Measurements from ENCODE around the gene REXO2. TPM values are rescaled to one million over a fixed set of nuclear protein-coding genes. Genes with fewer than 3 reads are reported as not detected.

REXO2 gene
- total and polyA plus RNA-seq, 4 donors, result 25.9 to 51.7 (median 39.4) TPM

- Histone ChIP-seq H3K9me3 (ENCODE audit: control insufficient read depth in 4 of 4, low read length in 3 of 4) (no peaks in the 10 kb centered on the region), H3K36me3 (ENCODE audit: control insufficient read depth in 4 of 4, insufficient read depth in 3 of 4, low read depth in 1 of 4, low read length in 3 of 4) (no peaks in the 10 kb centered on the region), H3K4me1 (ENCODE audit: control insufficient read depth in 4 of 4, insufficient read depth in 4 of 4, low read length in 3 of 4) (no peaks in the 10 kb centered on the region), H3K27me3 (ENCODE audit: control insufficient read depth in 4 of 4, insufficient read depth in 4 of 4, low read length in 3 of 4) (no peaks in the 10 kb centered on the region), H3K27ac (ENCODE audit: low read depth in 1 of 2, low read length in 2 of 2) (no peak overlapping the region), H3K4me3 (ENCODE audit: low read depth in 1 of 3, low read length in 3 of 3) (no peak overlapping the region), H3K9ac (ENCODE audit: low read depth in 1 of 2, low read length in 2 of 2) (no peak overlapping the region)
- DNase-seq (ENCODE audit: low spot score), result no peak
- 95% methylated on average over 4 of the region's 4 CpGs for WGBS
- TF ChIP-seq ATF3 (IDR thresholded peaks at IDR 0.05), result no peak
- no peak for TF ChIP-seq ZBTB33 (IDR thresholded peaks at IDR 0.05)
- no peak for TF ChIP-seq TAF1 (conservative IDR thresholded peaks at IDR 0.05)
- TF ChIP-seq GABPA (IDR thresholded peaks at IDR 0.05 in 1 of 2, conservative IDR thresholded peaks at IDR 0.05 in 1 of 2), result no peak
- no peak for TF ChIP-seq MAX (IDR thresholded peaks at IDR 0.05)
- TF ChIP-seq HNF4A (conservative IDR thresholded peaks at IDR 0.05), result no peak
- no peak for TF ChIP-seq RAD21 (IDR thresholded peaks at IDR 0.05)
- TF ChIP-seq FOXA2 (IDR thresholded peaks at IDR 0.05), result no peak
- TF ChIP-seq RXRA (IDR thresholded peaks at IDR 0.05), result no peak
- no peak for TF ChIP-seq REST (IDR thresholded peaks at IDR 0.05)
- no peak for TF ChIP-seq EGR1 (IDR thresholded peaks at IDR 0.05; ENCODE audit: low read depth in 2 of 2)
- TF ChIP-seq CTCF (IDR thresholded peaks at IDR 0.05; ENCODE audit: low read depth, low read length, missing input control), result no peak
- no peak for TF ChIP-seq SP1 (IDR thresholded peaks at IDR 0.05)
- TF ChIP-seq JUND (IDR thresholded peaks at IDR 0.05), result no peak
- no peak for TF ChIP-seq YY1 (IDR thresholded peaks at IDR 0.05)
- TF ChIP-seq FOXA1 (IDR thresholded peaks at IDR 0.05), result no peak
These were observed 13.0 kb upstream of the REXO2 start for GRCh38 chr11:114426280-114426679.

GRCh38 chr11:114430290-114430689 lies 9.0 kb upstream of the REXO2 start:
- no peaks in the 10 kb centered on the region for H3K4me1 ChIP-seq (ENCODE audit: control insufficient read depth in 4 of 4, insufficient read depth in 4 of 4, low read length in 3 of 4)
- no peaks in the 10 kb centered on the region for H3K9me3 ChIP-seq (ENCODE audit: control insufficient read depth in 4 of 4, low read length in 3 of 4)
- no peaks in the 10 kb centered on the region for H3K27me3 ChIP-seq (ENCODE audit: control insufficient read depth in 4 of 4, insufficient read depth in 4 of 4, low read length in 3 of 4)
- no peaks in the 10 kb centered on the region for H3K36me3 ChIP-seq (ENCODE audit: control insufficient read depth in 4 of 4, insufficient read depth in 3 of 4, low read depth in 1 of 4, low read length in 3 of 4)
- H3K4me3 ChIP-seq (ENCODE audit: low read depth in 1 of 3, low read length in 3 of 3), result no peak overlapping the region
- no peak overlapping the region for H3K27ac ChIP-seq (ENCODE audit: low read depth in 1 of 2, low read length in 2 of 2)
- no peak overlapping the region for H3K9ac ChIP-seq (ENCODE audit: low read depth in 1 of 2, low read length in 2 of 2)
- DNase-seq (ENCODE audit: low spot score), result no peak
- TF ChIP-seq SP1 (IDR thresholded peaks at IDR 0.05), result no peak
- TF ChIP-seq FOXA1 (IDR thresholded peaks at IDR 0.05), result no peak
- TF ChIP-seq RXRA (IDR thresholded peaks at IDR 0.05), result no peak
- TF ChIP-seq ZBTB33 (IDR thresholded peaks at IDR 0.05), result no peak
- no peak for TF ChIP-seq YY1 (IDR thresholded peaks at IDR 0.05)
- no peak for TF ChIP-seq GABPA (IDR thresholded peaks at IDR 0.05 in 1 of 2, conservative IDR thresholded peaks at IDR 0.05 in 1 of 2)
- no peak for TF ChIP-seq CTCF (IDR thresholded peaks at IDR 0.05; ENCODE audit: low read depth, low read length, missing input control)
- TF ChIP-seq HNF4G (IDR thresholded peaks at IDR 0.05), result no peak
- TF ChIP-seq ATF3 (IDR thresholded peaks at IDR 0.05), result no peak
- no peak for TF ChIP-seq HNF4A (conservative IDR thresholded peaks at IDR 0.05)
- TF ChIP-seq JUND (IDR thresholded peaks at IDR 0.05), result no peak
- no peak for TF ChIP-seq TAF1 (conservative IDR thresholded peaks at IDR 0.05)
- TF ChIP-seq EGR1 (IDR thresholded peaks at IDR 0.05; ENCODE audit: low read depth in 2 of 2), result no peak
- no peak for TF ChIP-seq FOXA2 (IDR thresholded peaks at IDR 0.05)
- TF ChIP-seq NR2F2 (IDR thresholded peaks at IDR 0.05), result no peak
- TF ChIP-seq RAD21 (IDR thresholded peaks at IDR 0.05), result no peak
